Inflammatory macrophage (primary cell): Measurements from ENCODE around the gene IKZF2.

Experiments used
- DNase-seq, 2 donors: peaks; one replicate each; pipeline ENCODE4 v3.0.0-alpha.2; 2020 to 2022

The IKZF2 gene

GRCh38 chr2:212995920-212996319 lies 155.5 kb downstream of the IKZF2 start:
- DNase-seq: no peak

- DNase-seq: no peak
These were observed 156.4 kb downstream of the IKZF2 start for GRCh38 chr2:212994976-212995375.

- DNase-seq: no peak
These were observed 160.3 kb downstream of the IKZF2 start for GRCh38 chr2:212991120-212991519.

- DNase-seq: no peak
These were observed 160.7 kb downstream of the IKZF2 start for GRCh38 chr2:212990697-212991096.

- DNase-seq: no peak
These were observed 163.9 kb downstream of the IKZF2 start for GRCh38 chr2:212987492-212987891.

GRCh38 chr2:212984129-212984528 lies 167.3 kb downstream of the IKZF2 start:
- no peak for DNase-seq

- DNase-seq: no peak
These were observed 171.6 kb downstream of the IKZF2 start for GRCh38 chr2:212979799-212980198.

- no peak for DNase-seq
These were observed 172.3 kb downstream of the IKZF2 start for GRCh38 chr2:212979046-212979612.

GRCh38 chr2:212977152-212977551 lies 174.3 kb downstream of the IKZF2 start:
- DNase-seq: peak in 1 of 2 donors; percentile 38

- DNase-seq: peak in 1 of 2 donors; percentile 7
These were observed 176.1 kb downstream of the IKZF2 start for GRCh38 chr2:212975333-212975732.

GRCh38 chr2:212974692-212975091 lies 176.7 kb downstream of the IKZF2 start:
- peak; percentile 84 to 87 for DNase-seq

GRCh38 chr2:212973347-212973746 lies 178.1 kb downstream of the IKZF2 start:
- no peak for DNase-seq

GRCh38 chr2:212970132-212970531 lies 181.3 kb downstream of the IKZF2 start:
- DNase-seq: no peak

GRCh38 chr2:212968284-212969081 lies 182.9 kb downstream of the IKZF2 start:
- no peak for DNase-seq

GRCh38 chr2:212966884-212967283 lies 184.5 kb downstream of the IKZF2 start:
- no peak for DNase-seq

GRCh38 chr2:212962691-212963090 lies 188.7 kb downstream of the IKZF2 start:
- DNase-seq: no peak

GRCh38 chr2:212961255-212961654 lies 190.2 kb downstream of the IKZF2 start:
- DNase-seq: no peak

- DNase-seq: no peak
These were observed 191.1 kb downstream of the IKZF2 start for GRCh38 chr2:212960336-212960735.

- no peak for DNase-seq
These were observed 191.8 kb downstream of the IKZF2 start for GRCh38 chr2:212959471-212960117.

- peak; percentile 69 for DNase-seq
These were observed 192.6 kb downstream of the IKZF2 start for GRCh38 chr2:212958757-212959295.

- no peak for DNase-seq
These were observed 193.3 kb downstream of the IKZF2 start for GRCh38 chr2:212958133-212958532.

GRCh38 chr2:212957624-212958023 lies 193.8 kb downstream of the IKZF2 start:
- peak; percentile 77 to 80 for DNase-seq
